OCI-LY1 (cell line): Measurements from ENCODE around the gene FAM149A.

Source experiments
- EZH2 ChIP-seq: fragments of 200-600 bp; sonication (generic), shearing (Covaris generic); IDR thresholded peaks from 2 replicates; pipeline ENCODE4 v1.8.0; 2017; ENCODE audit warnings: borderline replicate concordance, mixed run types, mild to moderate bottlenecking, antibody characterized with exemption, low read length, moderate library complexity, mixed read lengths
- TF ChIP-seq, protein P1 (sequence below): fragments of 200-600 bp; sonication (generic), shearing (Covaris generic); IDR thresholded peaks from 2 replicates; pipeline ENCODE4 v1.5.1; 2017; ENCODE audit warnings: mild to moderate bottlenecking, antibody characterized with exemption, low read length, moderate library complexity, mixed read lengths

DNA sequence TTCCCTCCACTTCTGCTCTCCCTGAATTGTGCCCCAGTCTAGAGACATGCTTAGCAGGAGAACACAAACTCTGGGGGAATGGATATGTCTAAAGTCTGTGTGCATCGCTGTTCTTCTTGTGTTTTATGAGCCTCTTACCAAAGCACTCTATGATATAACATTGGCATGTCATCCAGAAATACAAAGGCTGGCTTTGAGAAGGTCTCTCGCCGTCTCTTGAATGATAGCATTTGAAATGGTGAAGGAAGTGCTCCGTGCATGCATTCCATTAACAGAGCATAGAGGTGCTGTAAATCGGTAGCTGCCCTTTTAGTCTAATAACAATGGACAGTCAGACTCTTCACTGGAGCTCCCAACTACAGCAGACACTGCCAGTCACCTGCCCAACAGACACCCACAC, 7.1 kb upstream of the FAM149A start:
- TF ChIP-seq, protein P1, sequence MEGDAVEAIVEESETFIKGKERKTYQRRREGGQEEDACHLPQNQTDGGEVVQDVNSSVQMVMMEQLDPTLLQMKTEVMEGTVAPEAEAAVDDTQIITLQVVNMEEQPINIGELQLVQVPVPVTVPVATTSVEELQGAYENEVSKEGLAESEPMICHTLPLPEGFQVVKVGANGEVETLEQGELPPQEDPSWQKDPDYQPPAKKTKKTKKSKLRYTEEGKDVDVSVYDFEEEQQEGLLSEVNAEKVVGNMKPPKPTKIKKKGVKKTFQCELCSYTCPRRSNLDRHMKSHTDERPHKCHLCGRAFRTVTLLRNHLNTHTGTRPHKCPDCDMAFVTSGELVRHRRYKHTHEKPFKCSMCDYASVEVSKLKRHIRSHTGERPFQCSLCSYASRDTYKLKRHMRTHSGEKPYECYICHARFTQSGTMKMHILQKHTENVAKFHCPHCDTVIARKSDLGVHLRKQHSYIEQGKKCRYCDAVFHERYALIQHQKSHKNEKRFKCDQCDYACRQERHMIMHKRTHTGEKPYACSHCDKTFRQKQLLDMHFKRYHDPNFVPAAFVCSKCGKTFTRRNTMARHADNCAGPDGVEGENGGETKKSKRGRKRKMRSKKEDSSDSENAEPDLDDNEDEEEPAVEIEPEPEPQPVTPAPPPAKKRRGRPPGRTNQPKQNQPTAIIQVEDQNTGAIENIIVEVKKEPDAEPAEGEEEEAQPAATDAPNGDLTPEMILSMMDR: no peak
- TF ChIP-seq EZH2: no peak
